HG03565 (cell line): Measurements from ENCODE around the gene FYN.

Experiments
- ATAC-seq: cut with Tn5 transposase; IDR thresholded peaks from one replicate; pipeline ENCODE4 v1.9.1; 2021; ENCODE audit warnings: mild to moderate bottlenecking, moderate library complexity; ENCODE audit not compliant: unreplicated experiment

The FYN gene

GRCh38 chr6:111734068-111735061 is 138.9 kb downstream of the FYN start:
- ATAC-seq: no peak

DNA sequence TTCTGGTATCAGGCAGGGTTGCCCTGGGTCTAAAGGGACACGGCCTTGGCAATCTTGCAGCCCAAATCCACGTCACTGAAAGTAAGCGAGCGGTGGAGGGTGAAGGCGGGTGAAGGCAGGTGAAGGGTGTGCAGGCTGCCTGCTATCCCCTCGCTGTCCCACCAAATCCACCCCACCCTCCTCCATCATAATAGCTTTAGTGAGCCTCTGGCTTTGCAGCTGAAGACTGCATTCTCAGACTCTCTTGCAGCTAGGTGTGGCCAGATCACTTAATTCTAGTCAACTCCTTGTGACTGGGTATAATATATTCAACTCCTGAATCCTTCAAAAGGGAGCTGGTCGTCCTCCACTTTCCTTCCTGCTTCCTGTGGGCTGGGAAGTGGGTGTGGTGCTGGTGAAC is 140.9 kb downstream of the FYN start:
- ATAC-seq: no peak

- no peak for ATAC-seq
Measured at GRCh38 chr6:111731456-111732195, 141.6 kb downstream of the FYN start.

DNA sequence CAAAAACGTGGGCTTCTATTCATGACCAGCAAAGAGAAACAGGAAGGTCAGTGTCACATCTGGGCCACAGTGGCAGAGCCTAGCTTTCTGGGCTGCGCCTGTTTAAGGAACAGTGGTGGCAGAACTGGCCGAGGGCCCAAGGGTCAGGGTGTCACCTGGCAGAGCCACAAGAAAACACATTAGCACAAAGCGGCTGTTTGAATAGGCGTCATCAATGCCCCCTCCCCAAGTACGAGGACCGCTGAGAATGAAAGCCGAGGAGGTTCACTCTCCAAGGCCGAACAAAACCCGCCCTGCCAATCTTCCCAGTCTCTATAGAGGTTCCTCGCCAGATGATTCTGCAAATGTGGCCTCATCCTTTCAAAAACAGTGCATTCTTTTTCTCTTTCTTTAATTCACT is 142.4 kb downstream of the FYN start:
- ATAC-seq: no peak

- ATAC-seq: no peak
Measured at GRCh38 chr6:111727802-111728201, 145.4 kb downstream of the FYN start.

GRCh38 chr6:111727041-111727440 is 146.2 kb downstream of the FYN start:
- no peak for ATAC-seq

DNA sequence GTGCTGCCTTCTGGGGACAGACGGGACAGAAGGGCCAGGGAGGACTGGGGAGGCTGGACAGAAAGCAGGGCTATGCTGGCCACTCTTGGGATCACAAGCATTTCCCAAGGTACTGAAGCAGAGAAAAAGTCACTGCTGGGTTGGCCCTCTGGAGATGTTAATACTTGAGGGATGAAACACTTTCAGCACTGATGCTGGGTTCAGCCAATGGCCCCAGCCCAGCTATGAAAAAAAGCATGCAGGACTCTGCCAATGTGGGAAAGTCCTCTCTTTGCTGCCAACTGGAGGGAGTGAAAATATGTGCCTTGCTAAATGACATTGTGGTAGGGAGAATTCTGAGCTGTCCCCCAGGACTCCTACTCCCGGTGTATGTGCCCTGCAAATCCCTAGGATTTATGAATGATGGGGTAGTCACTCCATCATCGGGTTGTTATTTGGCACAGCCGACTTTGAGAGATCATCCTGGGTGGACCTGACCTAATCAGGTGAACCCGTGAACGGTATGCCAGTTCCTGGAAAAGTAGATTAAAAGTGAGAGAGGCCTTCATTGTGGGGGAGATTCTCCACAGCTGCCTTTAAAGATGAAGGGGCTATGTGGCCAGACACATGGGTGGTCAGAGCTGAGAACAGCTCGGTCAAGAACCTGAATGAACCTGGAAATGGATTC is 147.7 kb downstream of the FYN start:
- no peak for ATAC-seq

DNA sequence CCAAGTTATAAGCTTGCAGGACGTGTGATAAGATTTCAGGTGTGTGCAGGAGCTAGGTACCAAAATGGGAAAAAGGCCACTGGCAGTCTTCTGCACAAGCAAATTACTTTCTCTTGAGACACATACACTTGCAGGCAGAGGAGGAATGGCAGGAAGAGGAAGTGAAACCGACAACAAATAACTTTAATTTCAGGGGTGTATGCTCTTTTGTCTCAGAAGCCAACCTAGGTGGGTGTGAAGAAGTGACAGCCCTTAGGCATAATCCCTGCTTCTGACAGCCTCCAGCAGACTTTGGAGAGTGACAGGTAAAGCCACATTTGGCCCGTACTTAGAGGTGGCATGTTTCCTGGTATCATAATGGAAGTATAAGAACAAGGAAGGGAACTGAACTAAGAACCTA is 148.7 kb downstream of the FYN start:
- ATAC-seq: peak; percentile 99

DNA sequence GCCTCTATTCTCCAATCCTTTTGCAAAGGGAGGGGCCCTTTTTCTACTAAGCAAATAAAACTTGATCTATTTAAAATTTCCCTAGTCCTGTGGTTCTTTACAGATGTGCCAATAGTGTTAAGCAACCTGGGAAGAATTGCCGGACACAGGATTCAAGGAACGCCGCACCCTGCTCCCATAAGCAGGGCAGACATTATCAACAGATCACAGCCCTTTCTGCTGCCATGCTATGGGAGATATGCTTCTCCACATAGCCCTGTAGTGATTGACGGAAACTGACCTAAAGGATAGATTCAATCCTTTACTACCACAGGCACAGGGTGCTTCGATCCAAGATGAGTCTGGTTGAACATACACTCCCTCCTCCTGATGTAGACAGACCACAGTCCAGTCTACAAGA is 149.2 kb downstream of the FYN start:
- peak; percentile 8 for ATAC-seq

- no peak for ATAC-seq
Measured at GRCh38 chr6:111723412-111723970, 149.8 kb downstream of the FYN start.

DNA sequence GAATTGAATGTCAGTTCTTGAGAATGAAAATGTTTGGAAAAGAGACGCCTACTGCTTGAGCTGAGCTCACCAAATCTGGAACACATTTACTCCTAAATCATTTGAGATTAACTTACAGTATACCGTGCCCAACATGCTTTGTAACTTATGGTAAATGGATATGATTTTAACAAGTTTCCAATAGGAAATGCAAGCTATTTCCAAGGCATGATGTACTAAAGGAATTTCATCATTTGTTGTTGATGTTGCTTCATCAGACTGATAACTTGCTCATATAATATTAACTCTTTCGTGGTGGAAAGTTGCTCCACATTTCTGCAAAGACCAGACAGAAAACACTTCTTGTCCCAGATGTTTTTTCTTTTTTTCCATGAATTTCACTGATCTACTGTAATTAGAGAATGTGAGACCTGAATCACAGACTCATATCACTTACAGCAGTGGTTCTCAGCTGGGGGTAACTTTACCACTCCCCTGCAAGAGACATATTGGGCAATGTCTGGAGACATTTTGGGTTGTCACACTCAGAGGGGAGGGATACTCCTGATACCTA is 151.0 kb downstream of the FYN start:
- no peak for ATAC-seq

GRCh38 chr6:111721753-111722154 is 151.5 kb downstream of the FYN start:
- no peak for ATAC-seq

GRCh38 chr6:111720931-111721496 is 152.2 kb downstream of the FYN start:
- ATAC-seq: no peak

- no peak for ATAC-seq
Measured at GRCh38 chr6:111718990-111719389, 154.3 kb downstream of the FYN start.

DNA sequence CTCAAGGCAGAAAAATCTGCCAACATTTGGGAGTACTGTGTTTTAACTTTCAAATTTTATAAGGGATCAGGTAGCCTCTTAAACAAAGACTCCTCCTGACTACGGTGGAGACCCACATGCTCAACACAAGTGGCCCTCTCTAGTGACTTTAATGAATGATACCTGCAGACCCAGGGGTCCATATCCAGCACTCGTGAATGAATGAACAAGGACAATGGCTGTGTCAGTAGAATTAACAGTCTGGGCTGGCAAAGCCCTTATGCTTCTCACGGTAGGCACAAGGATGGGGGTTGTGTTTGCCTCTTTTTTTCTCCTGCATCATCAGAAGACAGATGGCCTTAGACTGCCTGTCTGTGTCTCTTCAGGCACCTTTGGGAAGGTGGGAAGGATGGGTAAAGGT is 154.9 kb downstream of the FYN start:
- no peak for ATAC-seq

DNA sequence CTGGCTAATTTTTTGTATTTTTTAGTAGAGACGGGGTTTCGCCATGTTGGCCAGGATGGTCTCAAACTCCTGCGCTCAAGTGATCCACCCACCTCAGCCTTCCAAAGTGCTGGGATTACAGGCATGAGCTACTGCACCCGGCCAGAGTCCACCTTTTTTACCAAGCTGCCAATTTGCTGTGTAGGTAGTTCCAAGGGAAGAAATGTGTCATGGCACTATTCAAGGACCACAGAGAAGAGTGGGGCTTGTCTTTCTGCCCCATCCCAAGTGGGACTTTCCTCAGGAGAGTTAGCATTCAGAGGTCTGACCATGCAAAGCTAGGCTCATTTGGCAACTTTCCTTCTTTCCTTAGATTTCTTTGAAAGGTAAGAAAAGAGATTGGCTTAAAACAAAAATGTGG is 155.6 kb downstream of the FYN start:
- no peak for ATAC-seq

DNA sequence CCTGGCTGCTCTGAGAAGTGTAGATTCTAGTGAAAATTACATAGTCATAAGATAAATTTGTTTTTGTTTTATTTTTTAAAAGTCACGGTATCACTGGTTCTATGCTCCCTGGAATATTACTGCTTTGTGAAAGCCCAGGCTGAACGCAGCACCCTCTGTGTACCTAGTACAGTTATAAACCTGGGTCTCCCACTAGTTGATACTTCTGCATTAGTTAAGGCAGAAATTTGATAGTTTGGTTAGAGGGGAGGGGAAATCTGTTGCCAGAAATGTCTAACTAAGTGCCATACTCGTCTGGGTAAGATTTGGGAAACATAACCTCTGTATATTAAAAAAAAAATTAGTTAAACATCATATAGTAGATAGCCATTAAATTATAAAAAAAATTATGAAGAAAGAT is 156.9 kb downstream of the FYN start:
- ATAC-seq: no peak

- no peak for ATAC-seq
Measured at GRCh38 chr6:111715321-111715720, 157.9 kb downstream of the FYN start.

- ATAC-seq: no peak
Measured at GRCh38 chr6:111714416-111715270, 158.6 kb downstream of the FYN start.

DNA sequence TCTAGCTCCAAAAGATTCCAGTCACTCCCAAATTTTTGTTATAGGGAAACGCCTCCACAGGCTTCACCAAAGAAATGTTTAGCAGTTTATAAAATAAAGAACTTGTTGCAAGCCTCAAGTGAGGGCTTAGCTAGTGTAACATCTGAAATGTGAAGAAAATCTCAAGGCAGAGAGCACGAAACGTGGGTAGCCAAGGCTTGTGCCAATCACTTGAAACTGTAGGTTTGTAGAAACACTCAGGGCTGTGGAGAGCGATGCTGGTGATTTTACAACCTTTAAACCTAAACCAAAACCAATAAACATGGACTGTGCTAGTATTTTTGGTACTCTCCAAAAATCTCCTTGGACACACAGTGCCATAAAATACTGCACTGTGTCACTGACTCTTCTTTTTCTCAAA is 159.4 kb downstream of the FYN start:
- no peak for ATAC-seq
